ENCODE data around the gene YBX3.
A peak's percentile ranks its signal among the peaks of the same experiment; 100 is the strongest.
"Not testable (repeated sequence)": the region's sequence is repeated elsewhere in the genome, so short reads cannot be mapped to it uniquely, and the experiment has no call there.

Gene YBX3

DNA sequence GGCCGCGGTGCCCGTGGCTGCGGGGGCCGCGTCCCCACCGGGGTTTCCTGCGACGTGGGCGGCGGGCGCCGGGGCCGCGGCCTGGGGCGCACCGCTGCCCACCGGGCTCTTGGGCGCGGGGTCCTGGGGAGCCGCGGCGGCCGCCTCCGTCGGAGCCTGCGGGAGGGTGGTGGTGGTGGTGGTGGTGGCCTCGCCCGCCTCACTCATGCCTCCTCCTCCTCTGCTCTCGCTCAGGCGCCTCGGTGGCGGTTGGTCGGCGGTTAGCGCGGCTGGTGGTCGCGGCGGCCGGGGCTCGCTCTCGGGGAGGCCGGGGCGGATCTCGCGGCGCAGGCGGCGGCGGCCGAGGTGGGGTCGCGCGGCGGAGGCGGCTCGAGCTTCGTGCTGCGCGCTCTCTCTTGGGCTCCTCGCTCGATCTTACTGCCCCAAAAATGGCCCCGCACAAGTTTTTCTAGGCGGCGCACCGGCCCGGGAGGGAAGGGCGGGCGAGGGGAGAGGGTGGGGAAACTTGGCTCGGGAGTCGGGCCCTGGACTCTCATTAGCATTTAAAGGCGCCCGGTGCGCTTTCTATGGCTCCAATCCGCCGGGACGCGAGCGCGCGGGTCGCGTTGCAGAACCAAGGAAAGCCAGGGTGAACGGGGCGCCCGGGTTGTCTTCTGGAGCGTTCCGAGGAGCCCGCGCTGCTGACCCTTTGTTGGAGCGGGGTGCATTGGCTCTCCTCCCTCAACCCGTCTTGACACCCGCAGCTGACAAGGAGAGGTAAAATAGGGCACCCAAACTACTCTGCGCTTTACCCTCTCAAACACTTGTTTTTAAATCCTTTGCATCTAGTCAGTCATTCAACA, at the start of gene YBX3:
Gene YBX3 (minus strand): TSS at position 419 of the 842 bp plus-strand sequence. CDS start 212 bp downstream, at position 207.
- no peak for FAIRE-seq

- FAIRE-seq: no peak
Measured at GRCh38 chr12:10771132-10771733, 48.1 kb upstream of the YBX3 start.

GRCh38 chr12:10759657-10760056, 36.5 kb upstream of the YBX3 start:
- no peak for FAIRE-seq

DNA sequence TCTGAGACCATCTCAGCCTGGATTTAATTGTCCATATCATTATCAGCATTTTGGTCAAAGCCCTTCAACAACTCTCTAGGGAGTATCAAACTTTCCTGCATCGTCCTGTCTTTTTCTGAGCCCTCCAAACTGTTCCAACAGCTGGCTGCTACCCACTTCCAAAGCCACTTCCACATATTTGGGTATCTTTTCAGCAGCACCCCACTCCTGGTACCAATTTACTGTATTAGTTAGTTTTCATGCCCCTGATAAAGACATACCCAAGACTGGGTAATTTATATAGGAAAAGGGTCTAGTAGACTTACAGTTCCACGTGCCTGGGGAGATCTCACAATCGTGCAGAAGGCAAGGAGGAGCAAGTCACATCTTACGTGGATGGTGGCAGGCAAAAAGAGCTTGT, 33.1 kb upstream of the YBX3 start:
- FAIRE-seq: no peak

DNA sequence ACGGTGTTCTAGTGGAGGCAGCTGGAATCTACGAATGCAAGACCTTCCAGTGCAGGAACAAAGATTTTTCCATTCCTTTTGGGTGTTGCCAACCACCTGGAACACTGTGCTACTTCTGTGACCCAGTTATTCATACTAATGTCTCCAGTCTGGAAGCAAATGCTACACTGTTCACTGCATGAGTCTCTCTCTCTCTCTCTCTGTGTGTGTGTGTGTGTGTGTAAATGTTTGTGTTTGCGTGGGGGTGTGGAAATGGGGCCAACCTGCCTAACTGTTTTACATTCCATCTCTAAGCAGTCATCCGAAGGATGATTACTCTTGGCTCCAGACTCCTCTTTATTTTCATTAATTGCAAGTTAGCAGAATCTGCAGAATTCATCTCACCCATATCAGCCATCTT, 29.9 kb upstream of the YBX3 start:
- no peak for FAIRE-seq

- FAIRE-seq: no peak
Measured at GRCh38 chr12:10750385-10750727, 27.2 kb upstream of the YBX3 start.

GRCh38 chr12:10749700-10750384, 26.7 kb upstream of the YBX3 start:
- FAIRE-seq: peak; percentile 5

- no peak for FAIRE-seq
Measured at GRCh38 chr12:10747730-10748129, 24.6 kb upstream of the YBX3 start.

GRCh38 chr12:10743420-10743819, 20.3 kb upstream of the YBX3 start:
- not testable (repeated sequence) for FAIRE-seq

- FAIRE-seq: no peak
Measured at GRCh38 chr12:10741845-10742244, 18.7 kb upstream of the YBX3 start.

DNA sequence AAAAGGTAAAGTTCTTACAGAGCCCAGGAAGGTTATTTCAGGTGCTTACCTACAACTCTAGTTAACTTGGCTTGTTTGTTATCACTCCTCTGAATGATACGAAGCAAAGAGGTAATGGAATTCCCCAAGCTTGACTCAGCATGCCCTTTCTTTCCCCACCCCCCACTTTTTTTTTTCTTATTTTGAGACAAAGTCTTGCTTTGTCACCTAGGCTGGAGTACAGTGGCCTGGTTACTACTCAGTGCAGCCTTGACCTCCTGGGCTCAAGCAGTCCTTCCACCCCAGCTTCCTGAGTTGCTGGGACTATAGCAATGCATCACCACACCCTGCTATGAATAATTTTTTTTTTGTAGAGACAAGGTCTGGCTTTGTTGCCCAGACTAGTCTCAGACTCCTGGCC, 17.1 kb upstream of the YBX3 start:
- no peak for FAIRE-seq

GRCh38 chr12:10739157-10740118, 16.3 kb upstream of the YBX3 start:
- FAIRE-seq: no peak

DNA sequence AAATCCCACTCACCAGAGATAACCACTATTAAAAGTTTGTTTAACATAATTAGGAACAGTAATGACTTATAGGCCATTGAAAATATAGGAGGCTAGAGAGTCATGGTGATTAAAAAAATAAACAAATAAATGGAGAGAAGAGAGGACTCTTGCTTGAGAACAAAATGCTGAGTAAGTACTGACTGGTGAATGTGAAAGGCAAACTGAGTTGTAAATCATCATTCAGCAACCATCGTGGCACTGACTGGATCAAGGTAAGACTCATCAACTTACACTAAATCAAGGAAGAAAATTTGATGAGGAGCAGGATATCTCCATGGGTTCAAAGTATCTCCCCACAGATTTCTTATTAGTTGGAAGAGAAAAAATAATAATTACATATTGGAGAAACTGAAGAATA, 14.1 kb upstream of the YBX3 start:
- FAIRE-seq: no peak

GRCh38 chr12:10736463-10736862, 13.3 kb upstream of the YBX3 start:
- FAIRE-seq: no peak

- FAIRE-seq: no peak
Measured at GRCh38 chr12:10735428-10735827, 12.3 kb upstream of the YBX3 start.

DNA sequence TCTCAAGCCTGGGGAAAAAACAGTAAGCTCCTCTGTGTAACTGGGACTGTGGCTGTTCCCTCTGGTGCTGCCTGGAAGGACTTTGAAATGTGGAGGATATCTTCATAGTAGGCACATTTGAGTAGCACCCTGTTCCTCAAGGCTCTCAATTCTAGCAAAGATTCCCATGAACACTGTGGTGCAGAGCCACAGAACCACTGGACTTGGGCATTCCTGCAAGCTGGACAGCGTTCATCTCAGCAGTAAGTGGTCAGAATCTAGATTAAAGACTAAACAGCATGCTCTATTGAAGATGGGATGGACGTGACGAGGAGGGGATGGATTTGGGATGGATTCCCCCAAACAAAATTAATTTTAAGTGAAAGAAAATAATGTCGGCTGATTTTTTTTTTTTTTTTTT, 9.4 kb upstream of the YBX3 start:
- no peak for FAIRE-seq

- no peak for FAIRE-seq
Measured at GRCh38 chr12:10732066-10732465, 8.9 kb upstream of the YBX3 start.

- no peak for FAIRE-seq
Measured at GRCh38 chr12:10730559-10730958, 7.4 kb upstream of the YBX3 start.

DNA sequence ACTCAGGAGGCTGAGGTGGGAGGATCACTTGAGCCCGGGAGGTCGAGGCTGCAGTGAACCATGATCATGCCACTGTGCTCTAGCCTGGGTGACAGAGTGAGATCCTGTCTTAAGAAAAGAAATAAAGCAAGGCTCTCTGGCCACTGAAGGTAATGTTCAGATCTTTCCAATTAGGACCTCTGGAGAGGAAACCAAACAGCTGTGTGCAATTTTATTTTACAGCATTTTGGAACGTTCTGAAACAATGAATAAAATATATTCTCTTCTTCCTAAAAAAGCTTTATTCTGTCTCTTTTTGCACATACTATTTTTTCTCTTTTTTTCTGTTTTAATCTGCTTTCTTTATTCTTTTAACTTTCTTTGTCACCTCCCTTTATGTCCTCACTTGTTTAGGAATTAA, 5.0 kb upstream of the YBX3 start:
- FAIRE-seq: no peak

GRCh38 chr12:10726945-10727344, 3.8 kb upstream of the YBX3 start:
- no peak for FAIRE-seq

DNA sequence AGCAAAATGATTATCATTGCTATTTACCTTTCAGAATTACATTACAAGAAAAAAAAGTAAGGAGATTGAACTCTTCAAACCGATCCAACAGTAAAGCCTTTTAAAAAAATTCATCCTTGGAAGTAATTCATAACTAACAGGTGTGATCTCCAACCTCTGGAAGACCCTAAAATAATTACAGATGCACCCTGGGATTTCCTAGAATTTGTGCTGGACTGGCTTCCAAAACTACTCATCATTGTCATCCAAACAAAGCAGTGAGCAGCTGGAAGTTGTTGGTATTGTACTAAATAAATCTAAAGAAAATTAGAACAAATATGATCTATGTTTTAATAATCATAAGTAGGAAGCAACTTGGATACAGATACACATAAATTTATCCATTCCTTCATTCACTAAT, 1.9 kb upstream of the YBX3 start:
- FAIRE-seq: no peak

- no peak for FAIRE-seq
Measured at GRCh38 chr12:10722502-10722904, 620 bp downstream of the YBX3 start.
